Measurements from ENCODE around the gene HIRIP3.

DNA sequence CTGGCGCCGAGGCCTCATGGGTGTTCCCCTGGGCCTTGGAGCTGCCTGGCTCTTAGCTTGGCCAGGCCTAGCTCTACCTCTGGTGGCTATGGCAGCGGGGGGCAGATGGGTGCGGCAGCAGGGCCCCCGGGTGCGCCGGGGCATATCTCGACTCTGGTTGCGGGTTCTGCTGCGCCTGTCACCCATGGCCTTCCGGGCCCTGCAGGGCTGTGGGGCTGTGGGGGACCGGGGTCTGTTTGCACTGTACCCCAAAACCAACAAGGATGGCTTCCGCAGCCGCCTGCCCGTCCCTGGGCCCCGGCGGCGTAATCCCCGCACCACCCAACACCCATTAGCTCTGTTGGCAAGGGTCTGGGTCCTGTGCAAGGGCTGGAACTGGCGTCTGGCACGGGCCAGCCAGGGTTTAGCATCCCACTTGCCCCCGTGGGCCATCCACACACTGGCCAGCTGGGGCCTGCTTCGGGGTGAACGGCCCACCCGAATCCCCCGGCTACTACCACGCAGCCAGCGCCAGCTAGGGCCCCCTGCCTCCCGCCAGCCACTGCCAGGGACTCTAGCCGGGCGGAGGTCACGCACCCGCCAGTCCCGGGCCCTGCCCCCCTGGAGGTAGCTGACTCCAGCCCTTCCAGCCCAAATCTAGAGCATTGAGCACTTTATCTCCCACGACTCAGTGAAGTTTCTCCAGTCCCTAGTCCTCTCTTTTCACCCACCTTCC lies 7.9 kb downstream of the HIRIP3 start:
- TF ChIP-seq, protein P1, sequence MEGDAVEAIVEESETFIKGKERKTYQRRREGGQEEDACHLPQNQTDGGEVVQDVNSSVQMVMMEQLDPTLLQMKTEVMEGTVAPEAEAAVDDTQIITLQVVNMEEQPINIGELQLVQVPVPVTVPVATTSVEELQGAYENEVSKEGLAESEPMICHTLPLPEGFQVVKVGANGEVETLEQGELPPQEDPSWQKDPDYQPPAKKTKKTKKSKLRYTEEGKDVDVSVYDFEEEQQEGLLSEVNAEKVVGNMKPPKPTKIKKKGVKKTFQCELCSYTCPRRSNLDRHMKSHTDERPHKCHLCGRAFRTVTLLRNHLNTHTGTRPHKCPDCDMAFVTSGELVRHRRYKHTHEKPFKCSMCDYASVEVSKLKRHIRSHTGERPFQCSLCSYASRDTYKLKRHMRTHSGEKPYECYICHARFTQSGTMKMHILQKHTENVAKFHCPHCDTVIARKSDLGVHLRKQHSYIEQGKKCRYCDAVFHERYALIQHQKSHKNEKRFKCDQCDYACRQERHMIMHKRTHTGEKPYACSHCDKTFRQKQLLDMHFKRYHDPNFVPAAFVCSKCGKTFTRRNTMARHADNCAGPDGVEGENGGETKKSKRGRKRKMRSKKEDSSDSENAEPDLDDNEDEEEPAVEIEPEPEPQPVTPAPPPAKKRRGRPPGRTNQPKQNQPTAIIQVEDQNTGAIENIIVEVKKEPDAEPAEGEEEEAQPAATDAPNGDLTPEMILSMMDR (IDR thresholded peaks at IDR 0.05): no peak
- TF ChIP-seq POLR2A (IDR thresholded peaks at IDR 0.05): no peak

All from body of pancreas (tissue), 4 donors.